Motor neuron (in vitro differentiated cells): Measurements from ENCODE around the gene TPSD1. TPM values are rescaled to one million over a fixed set of nuclear protein-coding genes. Genes with fewer than 3 reads are reported as not detected.
"Not testable (repeated sequence)": the region's sequence is repeated elsewhere in the genome, so short reads cannot be mapped to it uniquely, and the experiment has no call there.

Source experiments
- ATAC-seq, 8 experiments: fragments of 200-7000 bp; cut with Tn5 transposase; replicated peaks in 6 of 8; 2 replicates each; pipeline ENCODE4 v1.8.0; 2021; ENCODE audit warnings: mild to moderate bottlenecking in 8 of 8, moderate library complexity in 8 of 8
- H3K27ac ChIP-seq, 2 donors: fragments of 250-450 bp; sonication (Bioruptor Pico); 2 replicates each; pipeline ENCODE4 v1.9.0; 2021; ENCODE audit warnings: antibody characterized with exemption in 2 of 2, mild to moderate bottlenecking in 2 of 2, moderate library complexity in 1 of 2
- H3K4me1 ChIP-seq, 2 donors: fragments of 250-450 bp; sonication (Bioruptor Pico); replicated peaks in 1 of 2; 2 replicates each; pipeline ENCODE4 v1.6.1; 2021; ENCODE audit warnings: antibody characterized with exemption in 2 of 2, mild to moderate bottlenecking in 2 of 2, moderate library complexity in 1 of 2
- H3K4me3 ChIP-seq, 5 donors: fragments of 250-450 bp; sonication (Bioruptor Pico); 2 replicates each; pipeline ENCODE4 v1.9.0; 2021; ENCODE audit warnings: antibody characterized with exemption in 5 of 5, mild to moderate bottlenecking in 5 of 5, moderate library complexity in 4 of 5
- WGBS, 10 experiments: fragments of 450-650 bp; shearing (Covaris generic); methylation state at CpG; one replicate each; pipeline ENCODE4 v1.0.0; 2022; 5-methylcytosine and 5-hydroxymethylcytosine counted together
- in situ Hi-C, 9 experiments: fragments of 400-800 bp; cut with MboI; loops; one replicate each; pipeline ENCODE4 v1.15.0; 2021; ENCODE audit warnings: low sequenced_read_pairs in 9 of 9, low pct_unique_long_range_greater_than_20kb in 2 of 9; ENCODE audit not compliant: unreplicated experiment in 9 of 9
- total RNA-seq, 8 experiments: library from RNA; unstranded; fragments of 300-600 nt; gene quantifications; 2 replicates each; pipeline versions ENCODE4 v1.2.3 to v1.2.4, GENCODE V29; 2022

Gene TPSD1
- total RNA-seq, 8 experiments from 2014 or later, result 0.14 to 0.28 (median 0.24) TPM; not detected in 5

- 40 to 74% (median 72%) methylated on average over 1 to 5 of the region's 13 CpGs; no CpG with 5 or more reads in 3 of the 10 experiments for WGBS, 10 experiments
- in situ Hi-C loops, result no loop called here
- ATAC-seq, result no peak
- no peak overlapping the region for H3K27ac ChIP-seq
- no peaks in the 10 kb centered on the region for H3K4me1 ChIP-seq
- H3K4me3 ChIP-seq, result no peak overlapping the region
Observed at GRCh38 chr16:1265090-1265630, 9.3 kb downstream of the TPSD1 start.

- H3K4me3 ChIP-seq, result no peak overlapping the region
- H3K4me1 ChIP-seq, result no peaks in the 10 kb centered on the region
- in situ Hi-C loops, result no loop called here
- WGBS, 10 experiments, result 28 to 37% methylated on average over 2 to 4 of the region's 19 CpGs; no CpG with 5 or more reads in 8 of the 10 experiments
- no peak for ATAC-seq
- H3K27ac ChIP-seq, result no peak overlapping the region
Observed at GRCh38 chr16:1265826-1266225, 10.0 kb downstream of the TPSD1 start.

- 60 to 100% (median 91%) methylated on average over 1 to 7 of the region's 7 CpGs; no CpG with 5 or more reads in 4 of the 10 experiments for WGBS, 10 experiments
- H3K27ac ChIP-seq, ATAC-seq, H3K4me1 ChIP-seq, in situ Hi-C loops, H3K4me3 ChIP-seq: not testable (repeated sequence)
Observed at GRCh38 chr16:1269418-1269817, 13.5 kb downstream of the TPSD1 start.

GRCh38 chr16:1271380-1271723 lies 15.5 kb downstream of the TPSD1 start:
- Histone ChIP-seq H3K4me3 (no peak overlapping the region), H3K4me1 (peaks cover 0 to 5% of the 10 kb centered on the region in 2 donors), H3K27ac (no peak overlapping the region)
- in situ Hi-C loops, result no loop called here
- WGBS, 10 experiments, result 67 to 73% (median 73%) methylated on average over 4 to 6 of the region's 12 CpGs; no CpG with 5 or more reads in 7 of the 10 experiments
- peak in 2 of 8 experiments; percentile 6 to 9 for ATAC-seq

GRCh38 chr16:1271724-1272413 lies 16.0 kb downstream of the TPSD1 start:
- ATAC-seq, result peak in 7 of 8 experiments; percentile 20 to 88 (median 80)

GRCh38 chr16:1272453-1273198 lies 16.8 kb downstream of the TPSD1 start:
- in situ Hi-C loops, result no loop called here
- 20 to 100% (median 76%) methylated on average over 1 to 2 of the region's 9 CpGs; no CpG with 5 or more reads in 6 of the 10 experiments for WGBS, 10 experiments

More at GRCh38 chr16:1271724-1272413, 16.0 kb downstream of the TPSD1 start:
- in situ Hi-C loops, H3K27ac ChIP-seq, H3K4me1 ChIP-seq, H3K4me3 ChIP-seq: not testable (repeated sequence)
- 0 to 57% (median 14%) methylated on average over 1 to 4 of the region's 19 CpGs; no CpG with 5 or more reads in 4 of the 10 experiments for WGBS, 10 experiments

GRCh38 chr16:1273816-1274215 lies 17.9 kb downstream of the TPSD1 start:
- Histone ChIP-seq H3K27ac (no peak overlapping the region), H3K4me1 (peaks cover 0 to 14% of the 10 kb centered on the region in 2 donors), H3K4me3 (no peak overlapping the region)
- 40 to 86% (median 75%) methylated on average over 1 to 4 of the region's 15 CpGs; no CpG with 5 or more reads in 6 of the 10 experiments for WGBS, 10 experiments
- in situ Hi-C loops, result no loop called here
- ATAC-seq, result no peak

More at GRCh38 chr16:1272453-1273198, 16.8 kb downstream of the TPSD1 start:
- peaks cover 0 to 5% of the 10 kb centered on the region in 2 donors for H3K4me1 ChIP-seq
- H3K27ac ChIP-seq, result no peak overlapping the region
- ATAC-seq, result peak in 4 of 8 experiments; percentile 5 to 52 (median 12)
- H3K4me3 ChIP-seq, result no peak overlapping the region

- H3K4me1 ChIP-seq, result peaks cover 0 to 17% of the 10 kb centered on the region in 2 donors
- no peak overlapping the region for H3K27ac ChIP-seq
- ATAC-seq, result no peak
- in situ Hi-C loops, result no loop called here
- whole genome bisulfite sequencing, 10 experiments, result 82 to 100% methylated on average over 1 to 2 of the region's 7 CpGs; no CpG with 5 or more reads in 8 of the 10 experiments
- no peak overlapping the region for H3K4me3 ChIP-seq
Observed at GRCh38 chr16:1274767-1275166, 18.9 kb downstream of the TPSD1 start.

GRCh38 chr16:1275791-1276579 lies 20.1 kb downstream of the TPSD1 start:
- H3K4me1 ChIP-seq, result peaks cover 0 to 17% of the 10 kb centered on the region in 2 donors
- H3K4me3 ChIP-seq, result no peak overlapping the region
- in situ Hi-C loops, result no loop called here
- ATAC-seq, result no peak
- H3K27ac ChIP-seq, result no peak overlapping the region
- WGBS, 10 experiments, result 41 to 65% (median 60%) methylated on average over 3 to 5 of the region's 30 CpGs; no CpG with 5 or more reads in 7 of the 10 experiments

- no peak for ATAC-seq
- in situ Hi-C loops, result no loop called here
- Histone ChIP-seq H3K4me1 (peaks cover 0 to 17% of the 10 kb centered on the region in 2 donors), H3K4me3 (no peak overlapping the region), H3K27ac (no peak overlapping the region)
- no CpG with 5 or more reads among the region's 14 CpGs for WGBS, 10 experiments
Observed at GRCh38 chr16:1276580-1276878, 20.7 kb downstream of the TPSD1 start.

- Histone ChIP-seq H3K4me1 (peaks cover 0 to 15% of the 10 kb centered on the region in 2 donors), H3K27ac (no peak overlapping the region), H3K4me3 (no peak overlapping the region)
- WGBS, 10 experiments, result 58 to 96% methylated on average over 3 to 4 of the region's 19 CpGs; no CpG with 5 or more reads in 8 of the 10 experiments
- in situ Hi-C loops, result no loop called here
- no peak for ATAC-seq
Observed at GRCh38 chr16:1277151-1277598, 21.3 kb downstream of the TPSD1 start.

- Histone ChIP-seq H3K27ac (no peak overlapping the region), H3K4me3 (no peak overlapping the region), H3K4me1 (peaks cover 0 to 12% of the 10 kb centered on the region in 2 donors)
- WGBS, 10 experiments, result 50 to 70% methylated on average over 2 to 4 of the region's 21 CpGs; no CpG with 5 or more reads in 8 of the 10 experiments
- in situ Hi-C loops, result no loop called here
- ATAC-seq, result peak in 2 of 8 experiments; percentile 13 to 14
Observed at GRCh38 chr16:1277617-1278282, 21.9 kb downstream of the TPSD1 start.
